Right kidney (tissue), 9 donors: ENCODE results near the gene ARHGAP31.
A peak's percentile ranks its signal among the peaks of the same experiment; 100 is the strongest.
"Not testable (repeated sequence)": the region's sequence is repeated elsewhere in the genome, so short reads cannot be mapped to it uniquely, and the experiment has no call there.

Source experiments
- DNase-seq: peaks from one replicate; pipeline ENCODE4 v3.0.0-alpha.2; 2016
- long read RNA-seq, 8 donors: transcript quantifications; one replicate each; lab custom pipeline, GENCODE V29; 2026

The ARHGAP31 gene, protein sequence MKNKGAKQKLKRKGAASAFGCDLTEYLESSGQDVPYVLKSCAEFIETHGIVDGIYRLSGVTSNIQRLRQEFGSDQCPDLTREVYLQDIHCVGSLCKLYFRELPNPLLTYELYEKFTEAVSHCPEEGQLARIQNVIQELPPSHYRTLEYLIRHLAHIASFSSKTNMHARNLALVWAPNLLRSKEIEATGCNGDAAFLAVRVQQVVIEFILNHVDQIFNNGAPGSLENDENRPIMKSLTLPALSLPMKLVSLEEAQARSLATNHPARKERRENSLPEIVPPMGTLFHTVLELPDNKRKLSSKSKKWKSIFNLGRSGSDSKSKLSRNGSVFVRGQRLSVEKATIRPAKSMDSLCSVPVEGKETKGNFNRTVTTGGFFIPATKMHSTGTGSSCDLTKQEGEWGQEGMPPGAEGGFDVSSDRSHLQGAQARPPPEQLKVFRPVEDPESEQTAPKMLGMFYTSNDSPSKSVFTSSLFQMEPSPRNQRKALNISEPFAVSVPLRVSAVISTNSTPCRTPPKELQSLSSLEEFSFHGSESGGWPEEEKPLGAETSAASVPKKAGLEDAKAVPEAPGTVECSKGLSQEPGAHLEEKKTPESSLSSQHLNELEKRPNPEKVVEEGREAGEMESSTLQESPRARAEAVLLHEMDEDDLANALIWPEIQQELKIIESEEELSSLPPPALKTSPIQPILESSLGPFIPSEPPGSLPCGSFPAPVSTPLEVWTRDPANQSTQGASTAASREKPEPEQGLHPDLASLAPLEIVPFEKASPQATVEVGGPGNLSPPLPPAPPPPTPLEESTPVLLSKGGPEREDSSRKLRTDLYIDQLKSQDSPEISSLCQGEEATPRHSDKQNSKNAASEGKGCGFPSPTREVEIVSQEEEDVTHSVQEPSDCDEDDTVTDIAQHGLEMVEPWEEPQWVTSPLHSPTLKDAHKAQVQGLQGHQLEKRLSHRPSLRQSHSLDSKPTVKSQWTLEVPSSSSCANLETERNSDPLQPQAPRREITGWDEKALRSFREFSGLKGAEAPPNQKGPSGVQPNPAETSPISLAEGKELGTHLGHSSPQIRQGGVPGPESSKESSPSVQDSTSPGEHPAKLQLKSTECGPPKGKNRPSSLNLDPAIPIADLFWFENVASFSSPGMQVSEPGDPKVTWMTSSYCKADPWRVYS (N-terminal part only)
- long read RNA-seq, donor 1, result 0 reads
- long read RNA-seq, donor 2, result 0 reads
- long read RNA-seq, donor 3, full-length matches to known transcripts, result 1 of 1 reads
- long read RNA-seq, donor 3, partial matches to known transcripts, result 0 of 1 reads
- long read RNA-seq, donor 3, other reads (novel, unspliced or antisense), result 0 of 1 reads
- long read RNA-seq, donor 4, partial matches to known transcripts, result 9 of 9 reads
- long read RNA-seq, donor 4, other reads (novel, unspliced or antisense), result 0 of 9 reads
- long read RNA-seq, donor 5, full-length matches to known transcripts, result 3 of 3 reads
- long read RNA-seq, donor 5, partial matches to known transcripts, result 0 of 3 reads
- long read RNA-seq, donor 5, other reads (novel, unspliced or antisense), result 0 of 3 reads
- long read RNA-seq, donor 6, result 0 reads
- long read RNA-seq, donor 7, result 0 reads
- long read RNA-seq, donor 8, full-length matches to known transcripts, result 1 of 6 reads
- long read RNA-seq, donor 8, partial matches to known transcripts, result 0 of 6 reads
- long read RNA-seq, donor 8, other reads (novel, unspliced or antisense), result 5 of 6 reads

DNA sequence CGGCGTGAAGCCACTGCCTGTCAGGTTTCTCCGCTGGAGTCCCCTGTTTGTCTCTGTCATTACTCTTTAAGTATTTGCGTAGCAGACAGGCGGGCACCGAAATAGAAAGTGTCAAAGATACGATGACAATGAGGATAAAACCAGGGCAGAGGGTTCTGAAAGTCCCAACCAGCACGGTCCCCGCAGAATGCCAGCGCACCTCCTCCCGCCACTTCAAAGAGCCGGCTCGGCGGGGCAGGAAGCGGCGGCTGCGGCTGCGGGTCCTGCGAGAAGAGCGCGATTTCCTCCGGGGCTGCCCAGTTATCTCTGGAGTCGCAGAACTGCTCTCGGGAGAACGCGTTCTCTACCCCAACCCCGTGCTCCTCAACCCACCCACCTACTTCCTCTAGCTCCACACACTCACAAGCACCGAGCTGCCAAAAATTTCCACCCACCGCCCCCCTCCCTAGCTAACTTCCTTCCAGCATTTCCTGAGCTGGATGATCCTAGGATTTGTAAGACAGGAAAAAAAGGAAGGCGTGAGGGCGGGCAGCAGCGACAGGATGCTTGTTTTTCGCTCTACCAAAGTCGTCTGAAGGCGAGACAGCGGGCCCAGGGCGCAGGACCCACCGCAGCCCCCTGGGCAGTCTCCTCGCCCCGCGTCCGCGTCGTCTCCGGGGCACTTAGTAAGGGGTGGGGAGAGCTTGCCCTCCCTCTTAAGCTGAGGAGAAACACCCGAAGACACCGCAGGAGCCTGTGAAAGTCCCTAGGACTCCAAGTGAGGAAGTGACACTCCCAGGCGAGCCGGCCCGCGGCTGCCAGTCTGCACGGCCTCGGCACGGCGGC is at the start of gene ARHGAP31:
TSS of gene ARHGAP31 (plus strand) at position 513 of the 825 bp plus-strand sequence. CDS start 522 bp downstream, outside the sequence.
- DNase-seq, result peak; percentile 89

DNA sequence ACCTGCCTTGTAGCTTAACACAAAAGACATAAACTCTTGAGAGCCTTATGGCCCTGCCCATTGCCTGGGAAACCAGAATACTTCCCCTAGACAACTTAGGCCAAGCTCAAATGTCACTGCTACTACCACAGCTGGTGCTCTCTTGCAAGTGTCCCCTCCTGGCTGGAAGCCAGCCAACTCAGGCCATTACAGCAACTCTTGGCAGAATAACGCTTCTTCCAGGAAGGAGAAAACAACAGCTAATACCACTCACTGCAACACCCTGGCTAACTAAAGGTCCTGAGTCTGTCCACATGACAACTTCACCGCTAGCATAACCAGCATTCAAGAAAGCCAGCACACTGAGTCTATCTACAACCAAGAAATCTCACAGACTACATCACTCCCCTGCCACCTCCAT is 48.4 kb upstream of the ARHGAP31 start:
- DNase-seq, result no peak

DNA sequence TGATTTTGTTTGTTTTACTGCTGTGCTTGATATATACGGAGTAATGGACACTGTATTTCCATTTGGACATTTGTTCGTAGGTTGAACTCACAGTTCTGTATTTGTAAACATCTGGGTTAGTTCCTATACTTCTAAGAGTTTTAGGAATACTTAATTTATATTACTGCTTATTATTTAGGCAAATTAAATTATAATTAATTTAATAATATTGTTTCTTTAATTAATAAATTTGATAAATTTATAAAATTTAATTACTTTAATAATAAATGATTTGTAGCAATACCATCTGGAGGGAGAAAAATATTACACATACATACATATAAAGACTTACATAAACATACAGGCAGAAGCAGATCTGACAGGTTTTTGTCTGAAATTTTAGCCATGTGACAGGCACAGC is 39.0 kb upstream of the ARHGAP31 start:
- no peak for DNase-seq

DNA sequence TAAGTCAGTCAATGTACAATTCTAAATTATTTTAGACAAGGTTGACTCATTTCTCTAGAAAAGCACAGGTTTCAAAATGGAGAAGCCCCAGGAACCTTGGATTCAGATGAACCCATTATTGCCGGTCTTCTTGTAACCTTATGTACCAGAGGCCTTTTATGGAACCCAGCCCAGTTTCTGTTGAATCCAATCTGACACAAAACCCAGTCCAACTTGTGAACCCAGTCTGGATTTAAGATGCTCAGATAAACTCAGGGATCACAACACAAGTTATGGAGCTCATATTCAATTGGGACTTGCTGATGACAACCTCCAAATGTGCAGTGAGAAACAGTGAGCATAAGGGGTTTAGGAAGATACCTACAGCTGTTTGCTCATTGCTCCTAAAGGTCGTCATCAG is 37.1 kb upstream of the ARHGAP31 start:
- no peak for DNase-seq

DNA sequence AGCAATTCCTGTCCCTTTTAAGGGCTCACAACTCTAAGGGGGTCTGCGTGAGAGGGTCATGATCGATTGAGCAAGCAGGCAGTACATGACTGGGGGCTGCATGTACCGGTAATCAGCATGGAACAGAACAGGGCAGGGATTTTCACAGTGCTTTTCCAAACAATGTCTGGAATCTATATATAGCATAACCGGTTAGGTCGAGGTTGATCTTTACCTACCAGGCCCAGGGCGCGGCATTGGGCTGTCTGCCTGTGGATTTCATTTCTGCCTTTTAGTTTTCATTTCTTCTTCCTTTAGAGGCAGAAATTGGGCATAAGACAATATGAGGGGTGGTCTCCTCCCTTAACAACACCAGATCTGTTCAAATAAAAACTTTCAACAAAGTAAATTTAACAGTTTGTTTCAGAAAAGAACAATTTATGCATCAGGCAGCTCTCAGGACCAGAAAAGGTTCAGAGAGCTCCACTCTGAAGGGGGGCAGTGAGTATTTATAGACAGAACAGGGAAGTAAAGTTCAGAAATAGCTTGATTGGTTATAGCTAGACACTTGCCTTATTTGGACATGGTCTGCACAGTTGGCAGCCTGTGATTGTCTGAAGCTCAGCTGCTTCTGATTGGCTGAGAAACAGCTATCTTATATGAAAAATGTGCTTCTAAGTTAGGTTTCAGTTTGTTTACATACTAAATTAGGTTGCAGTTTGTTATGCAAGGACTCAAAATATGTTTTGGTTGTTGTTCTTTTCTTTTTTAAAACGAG is 36.4 kb upstream of the ARHGAP31 start:
- no peak for DNase-seq

DNA sequence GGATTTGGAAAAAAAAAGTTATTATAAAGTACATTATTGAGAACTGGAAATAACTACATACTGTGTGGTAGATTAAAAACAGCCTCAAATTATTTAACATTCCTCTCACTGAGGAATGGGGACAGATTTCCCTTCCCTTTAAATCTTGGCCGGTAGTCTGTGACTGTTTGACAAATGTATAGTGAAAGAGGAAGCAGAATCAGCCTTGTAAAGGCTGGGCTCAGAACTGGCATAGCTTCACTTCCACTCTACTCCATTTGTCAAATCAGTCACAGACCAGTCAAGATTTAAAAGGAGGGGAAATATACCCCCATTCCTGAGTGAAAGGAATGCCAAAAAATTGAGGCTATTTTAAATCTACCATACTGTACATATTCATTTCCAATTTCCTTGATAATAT is 35.3 kb upstream of the ARHGAP31 start:
- no peak for DNase-seq

DNA sequence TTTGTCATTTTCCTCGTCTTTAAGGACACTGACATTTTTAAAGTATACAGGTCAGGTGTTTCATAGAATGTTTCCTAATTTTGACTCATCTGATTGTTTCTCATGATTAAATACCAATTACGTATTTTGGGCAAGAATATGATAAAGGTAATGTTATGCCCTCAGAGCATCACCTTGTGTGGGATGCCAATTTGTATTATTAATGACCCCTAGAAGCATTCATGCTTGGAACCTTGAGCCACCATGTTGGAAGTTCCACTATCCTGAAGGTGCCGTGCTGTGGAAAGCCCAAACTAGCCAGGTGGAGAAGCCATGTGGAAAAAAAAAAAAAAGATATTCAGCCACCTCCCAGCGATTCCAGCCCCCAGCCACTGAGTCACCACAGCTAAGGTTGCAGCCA is 34.4 kb upstream of the ARHGAP31 start:
- DNase-seq, result no peak

DNA sequence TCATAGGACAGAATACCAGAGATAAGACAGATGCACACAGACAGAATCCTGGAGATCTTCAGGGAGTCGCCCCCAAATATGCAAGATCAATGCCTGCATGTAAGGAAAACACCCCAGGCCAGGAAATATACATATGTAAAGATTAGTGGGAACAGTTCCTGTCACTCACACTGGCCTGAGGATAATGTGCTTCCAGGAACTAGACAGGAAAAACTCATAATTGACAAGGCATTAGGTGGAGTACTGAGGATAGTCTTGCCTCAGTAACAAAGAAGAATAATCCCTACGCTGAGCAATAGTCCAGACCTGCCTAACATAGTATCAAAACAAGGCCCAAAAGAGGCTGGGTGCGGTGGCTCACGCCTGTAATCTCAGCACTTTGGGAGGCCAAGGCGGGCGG is 33.1 kb upstream of the ARHGAP31 start:
- DNase-seq, result no peak

DNA sequence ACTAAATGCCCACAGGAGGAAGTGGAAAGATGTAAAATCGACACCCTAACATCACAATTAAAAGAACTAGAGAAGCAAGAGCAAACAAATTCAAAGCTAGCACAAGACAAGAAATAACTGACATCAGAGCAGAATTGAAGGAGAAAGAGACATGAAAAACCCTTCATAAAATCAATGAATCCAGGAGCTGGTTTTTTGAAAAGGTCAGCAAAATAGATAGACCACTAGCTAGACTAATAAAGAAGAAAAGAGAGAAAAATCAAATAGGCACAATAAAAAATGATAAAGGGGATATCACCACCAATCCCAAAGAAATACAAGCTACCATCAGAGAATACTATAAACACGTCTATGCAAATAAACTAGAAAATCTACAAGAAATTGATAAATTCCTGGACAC is 24.0 kb upstream of the ARHGAP31 start:
- not testable (repeated sequence) for DNase-seq

DNA sequence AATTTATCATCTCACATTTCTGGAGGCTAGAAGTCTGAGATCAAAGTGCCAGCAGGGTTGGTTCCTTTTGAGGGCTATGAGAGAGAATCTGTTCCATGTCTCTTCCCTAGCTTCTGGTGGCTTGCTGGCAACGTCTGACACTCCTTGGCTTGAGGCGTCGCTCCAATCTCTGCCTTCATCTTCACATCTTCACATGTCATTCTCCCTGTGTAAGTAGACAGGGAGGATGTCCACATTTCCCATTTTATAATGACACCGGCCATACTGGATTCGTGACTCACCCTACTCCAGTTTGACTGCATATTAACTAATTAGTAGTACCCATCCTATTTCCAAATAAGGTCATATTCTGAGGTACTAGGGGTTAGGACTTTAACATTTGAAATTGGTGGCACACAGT is 17.5 kb upstream of the ARHGAP31 start:
- no peak for DNase-seq

DNA sequence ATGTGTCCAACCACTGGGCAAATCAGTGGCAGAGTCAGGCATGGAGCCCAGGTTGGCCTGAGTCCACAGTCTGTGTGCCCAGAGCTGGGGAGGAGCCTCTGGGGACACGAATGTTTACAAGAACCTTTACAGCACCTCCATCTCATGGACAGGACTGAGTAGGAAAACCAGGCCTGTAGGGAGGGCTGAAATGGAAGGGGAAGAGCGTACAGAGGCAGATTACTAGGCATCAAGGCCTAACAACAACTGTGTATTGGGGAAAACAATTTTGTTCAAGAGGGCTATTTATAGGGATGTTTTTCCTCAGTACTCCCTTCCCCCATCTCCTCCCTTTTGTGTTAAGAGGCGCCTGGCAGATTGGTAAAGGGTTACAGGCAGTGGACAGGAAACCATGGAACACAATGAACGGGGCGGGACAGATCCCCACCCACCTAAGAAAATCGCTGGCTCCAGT is 15.1 kb upstream of the ARHGAP31 start:
- DNase-seq, result no peak

DNA sequence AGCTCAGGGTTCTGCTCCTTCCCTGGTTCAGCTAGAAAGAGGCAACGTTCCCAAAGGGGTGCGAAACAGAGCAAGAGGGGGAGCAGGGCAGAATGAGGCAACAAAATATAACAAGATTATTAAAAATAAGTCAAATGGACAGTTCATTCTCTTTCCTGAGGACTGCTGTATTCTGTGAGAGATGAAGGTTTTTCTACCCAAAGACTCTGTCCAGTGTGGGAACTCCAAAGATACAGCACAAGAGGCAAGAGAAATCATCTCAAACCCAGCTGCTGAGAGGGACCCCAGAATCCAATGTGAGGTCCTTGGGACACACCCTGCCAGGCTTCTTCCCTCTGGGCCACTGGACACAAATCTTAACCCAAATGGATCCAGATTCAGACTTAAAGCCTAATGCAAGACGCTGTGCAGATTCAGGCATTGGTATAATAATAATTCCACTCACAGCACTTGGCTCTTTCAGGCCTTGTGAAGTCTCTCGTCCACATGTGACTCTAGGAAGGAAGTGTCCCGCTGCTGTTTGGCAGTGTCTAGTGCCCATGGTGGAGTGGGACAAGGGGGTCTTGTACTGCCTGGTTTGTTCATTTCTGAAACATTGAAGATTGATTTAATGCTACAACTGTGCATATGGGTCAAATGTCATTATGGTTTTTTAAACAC is 14.5 kb upstream of the ARHGAP31 start:
- DNase-seq, result no peak

DNA sequence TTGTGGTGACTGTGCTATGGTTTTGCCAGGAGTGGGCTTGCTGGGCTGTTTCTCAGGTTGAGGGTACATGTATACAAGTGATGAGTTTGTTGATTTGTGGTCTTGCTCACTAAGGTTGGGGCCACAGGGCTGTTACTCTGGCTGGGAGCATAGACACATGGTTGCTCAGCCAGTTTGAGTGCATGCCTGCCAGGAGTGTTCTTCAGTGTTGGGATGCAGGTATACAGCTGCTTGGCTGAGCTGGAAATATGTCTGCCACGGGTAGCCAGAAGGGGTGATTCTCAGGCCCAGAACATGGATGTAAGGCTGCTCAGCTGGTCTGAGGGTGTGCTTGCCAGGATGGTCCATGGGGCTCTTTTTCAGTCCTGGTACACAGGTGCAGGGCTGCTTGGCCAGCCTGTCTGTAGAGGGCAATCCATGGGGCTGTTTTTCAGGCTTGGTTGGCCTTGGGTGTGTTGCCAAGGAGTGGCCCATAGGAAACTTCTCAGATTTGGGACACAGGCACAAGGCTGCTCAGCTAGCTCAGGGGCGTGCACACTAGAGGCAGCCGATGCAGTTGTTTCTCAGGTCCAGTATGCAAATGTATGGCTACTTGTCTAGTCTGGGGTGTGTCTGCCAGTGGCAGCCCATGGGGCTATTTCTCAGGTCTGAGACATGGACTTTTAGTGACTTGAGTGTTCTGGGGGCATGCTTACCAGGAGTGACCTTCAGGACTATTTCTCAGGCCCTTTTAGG is 5.3 kb upstream of the ARHGAP31 start:
- no peak for DNase-seq

DNA sequence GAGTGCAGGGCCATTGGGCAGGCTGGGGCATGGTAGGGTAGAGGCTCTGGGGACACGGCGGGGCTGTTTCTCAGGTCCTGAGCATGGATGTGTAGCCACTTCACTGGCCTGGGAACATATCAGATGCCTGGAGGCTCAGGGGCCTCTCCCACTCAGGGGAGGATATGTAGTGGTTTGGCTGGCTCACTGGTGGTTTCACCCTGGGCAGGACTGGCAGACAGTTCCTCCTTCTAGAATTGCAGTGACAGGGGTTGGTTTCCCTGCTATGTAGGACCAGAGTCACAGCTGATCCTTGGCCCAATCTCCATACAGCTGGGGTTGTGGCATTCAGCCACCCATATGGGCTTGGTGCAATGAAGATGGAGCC is 4.8 kb upstream of the ARHGAP31 start:
- DNase-seq, result no peak

DNA sequence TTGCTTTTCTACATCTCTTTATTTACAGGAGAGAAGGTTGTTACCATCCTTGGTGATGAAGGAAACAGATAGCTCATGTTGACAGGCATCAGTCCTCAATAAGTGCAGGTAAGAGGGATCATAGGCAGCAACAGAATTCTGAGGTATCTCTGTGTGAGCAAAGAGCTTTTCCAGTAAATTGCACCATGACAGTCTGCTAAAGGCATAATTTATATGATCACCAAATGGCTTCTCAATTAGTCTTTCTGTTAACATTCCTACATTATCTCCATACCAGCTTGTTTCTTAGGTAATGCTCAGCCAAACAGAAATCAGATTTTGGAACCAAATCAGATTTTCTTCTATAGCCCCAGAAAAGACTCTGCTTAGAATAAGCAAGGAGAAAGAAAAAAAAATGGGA is 3.6 kb upstream of the ARHGAP31 start:
- no peak for DNase-seq

DNA sequence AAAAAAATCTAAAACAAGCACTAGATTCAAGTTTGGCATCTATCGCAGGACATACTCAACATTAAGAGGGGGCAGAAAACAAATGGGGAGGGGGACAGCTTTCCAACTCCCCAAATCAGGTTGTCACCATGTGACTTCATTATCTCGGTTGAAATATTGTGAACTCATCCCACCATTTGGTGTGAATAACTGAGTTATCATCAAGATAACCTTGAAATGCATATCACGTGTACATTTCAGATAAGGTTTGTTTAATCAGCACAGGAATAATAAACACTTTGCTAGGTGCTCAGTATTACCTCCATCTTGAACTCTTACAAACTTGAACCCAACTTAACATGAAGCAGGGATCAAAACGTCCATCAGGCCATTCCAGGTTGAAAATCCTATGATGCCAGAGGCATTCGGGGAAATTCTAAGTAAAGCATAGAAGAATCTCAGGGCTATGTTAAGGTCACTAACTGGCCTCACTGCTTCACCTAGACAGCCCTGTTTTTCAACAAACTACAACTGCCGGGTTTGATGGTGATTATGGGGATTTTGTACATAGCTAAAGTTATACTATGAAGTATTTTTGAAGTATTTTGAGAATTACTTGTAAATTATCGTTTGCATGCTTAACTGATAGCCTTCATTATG is 3.0 kb upstream of the ARHGAP31 start:
- DNase-seq, result no peak

DNA sequence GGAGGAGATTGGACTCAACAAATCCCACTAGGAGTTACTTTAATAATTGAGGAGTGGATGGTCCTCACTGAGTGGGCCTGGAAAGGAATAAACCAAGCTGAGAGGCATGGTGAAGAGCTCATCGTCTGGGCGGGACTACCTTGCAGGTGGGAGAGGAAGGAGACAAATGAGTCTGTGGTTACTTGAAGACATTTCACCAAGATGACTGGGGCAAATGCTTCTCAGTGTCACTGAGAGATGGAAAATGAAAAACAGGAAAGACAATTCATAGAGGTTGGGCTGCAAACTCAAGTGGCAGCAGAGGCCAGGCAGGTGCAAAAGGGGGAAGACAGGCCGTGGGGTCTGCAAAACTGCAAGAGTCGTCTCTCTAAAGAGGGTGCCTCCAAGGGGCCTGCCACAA is 1.5 kb upstream of the ARHGAP31 start:
- no peak for DNase-seq
